HCT116 (cell line): Measurements from ENCODE around the gene CCL16. TPM values are rescaled to one million over a fixed set of nuclear protein-coding genes. Genes with fewer than 3 reads are reported as not detected.

ENCODE experiments used
- ATAC-seq: fragments of 200-7000 bp; cut with Tn5 transposase; 2 replicates; pipeline ENCODE4 v1.9.1; 2020; ENCODE audit warnings: mild to moderate bottlenecking, moderate library complexity
- BruUV-seq: library from RNA; stranded (reverse); fragments of 400-500 nt; replicated peaks from 2 replicates; lab custom pipeline; 2021; lab: Mats Ljungman, UMichigan
- CTCF ChIA-PET: fragments of 300-600 bp; sonication (Branson Sonifier 250); formaldehyde crosslinking; loops from one replicate; lab custom pipeline; 2021; ENCODE audit warnings: antibody characterized with exemption; lab: Charles Lee
- POLR2A ChIA-PET: fragments of 300-600, 350-600 bp; sonication (Branson Sonifier 250); formaldehyde crosslinking; loops from one replicate; lab custom pipeline; 2021; ENCODE audit warnings: antibody characterized with exemption; lab: Charles Lee
- RAD21 ChIA-PET, 2 experiments: fragments of 300-600 bp; sonication (Branson Sonifier 250); formaldehyde crosslinking; loops; one replicate each; lab custom pipeline; 2023; ENCODE audit warnings: low total read pairs in 2 of 2; ENCODE audit not compliant: uncharacterized antibody in 2 of 2, unreplicated experiment in 2 of 2, low non-redundant PET in 1 of 2; lab: Charles Lee
- DNase-seq: peaks from one replicate; pipeline ENCODE4 v3.0.0-alpha.2; 2010; ENCODE audit warnings: low read depth, low spot score
- H2AFZ ChIP-seq: fragments of 200-600 bp; shearing (Covaris generic), sonication (generic); 2 replicates; pipeline ENCODE4 v1.6.1; 2017; ENCODE audit warnings: low read depth, mixed run types, mixed read lengths, antibody characterized with exemption, low read length; ENCODE audit not compliant: poor library complexity, severe bottlenecking
- H3K27ac ChIP-seq: 2 replicates; pipeline ENCODE4 v1.5.1; 2012; ENCODE audit warnings: low read depth, low read length
- H3K27me3 ChIP-seq: fragments of 200-600 bp; sonication (generic); 2 replicates; pipeline ENCODE4 v1.6.1; 2016; ENCODE audit warnings: mixed run types, low read length, mixed read lengths; ENCODE audit not compliant: insufficient read depth
- H3K36me3 ChIP-seq, 2 experiments: fragments of 200-500 bp in 1 of 2; fragments of 200-600 bp in 1 of 2; sonication (Bioruptor generic) in 1 of 2; sonication (generic) in 1 of 2; 2 replicates each; pipeline versions ENCODE4 v1.5.1 to v1.6.1; 2014 to 2016; ENCODE audit warnings: low read length in 2 of 2, inconsistent platforms in 1 of 2, mixed read lengths in 1 of 2, mixed run types in 1 of 2; ENCODE audit not compliant: insufficient read depth in 2 of 2, control insufficient read depth in 1 of 2
- H3K4me1 ChIP-seq, 2 experiments: fragments of 200-600 bp in 1 of 2; sonication (generic) in 1 of 2; 2 replicates each; pipeline versions ENCODE4 v1.5.1 to v1.6.1; 2012 to 2017; ENCODE audit warnings: low read length in 2 of 2, inconsistent platforms in 1 of 2, mild to moderate bottlenecking in 1 of 2, mixed read lengths in 1 of 2, mixed run types in 1 of 2, moderate library complexity in 1 of 2; ENCODE audit not compliant: insufficient read depth in 2 of 2, control insufficient read depth in 1 of 2
- H3K4me2 ChIP-seq: fragments of 200-600 bp; sonication (generic); 2 replicates; pipeline ENCODE4 v1.6.1; 2017; ENCODE audit warnings: mixed run types, low read length, mixed read lengths
- H3K4me3 ChIP-seq, 2 experiments: fragments of 200-600 bp in 1 of 2; sonication (generic) in 1 of 2; replicated peaks in 1 of 2; 2 replicates each; pipeline ENCODE4 v1.5.1; 2011 to 2016; ENCODE audit warnings: low read length in 2 of 2, control low read depth in 1 of 2, low read depth in 1 of 2, mild to moderate bottlenecking in 1 of 2, mixed read lengths in 1 of 2, mixed run types in 1 of 2
- H3K79me2 ChIP-seq: fragments of 200-600 bp; sonication (generic); 2 replicates; pipeline ENCODE4 v1.6.1; 2017; ENCODE audit warnings: mild to moderate bottlenecking, mixed run types, low read length, moderate library complexity, mixed read lengths; ENCODE audit not compliant: insufficient read depth
- H3K9ac ChIP-seq: fragments of 200-600 bp; sonication (generic); 2 replicates; pipeline ENCODE4 v1.6.1; 2016; ENCODE audit warnings: low read length, mixed read lengths
- H3K9me2 ChIP-seq: fragments of 200-600 bp; sonication (generic), shearing (Covaris generic); 2 replicates; pipeline ENCODE4 v1.6.1; 2017; ENCODE audit warnings: mixed run types, mild to moderate bottlenecking, moderate library complexity; ENCODE audit not compliant: insufficient read depth
- H3K9me3 ChIP-seq, 2 experiments: fragments of 200-500 bp in 1 of 2; fragments of 200-600 bp in 1 of 2; sonication (Bioruptor generic) in 1 of 2; sonication (generic) in 1 of 2; 2 replicates each; pipeline ENCODE4 v1.6.1; 2014 to 2017; ENCODE audit warnings: low read length in 2 of 2, mixed read lengths in 2 of 2, inconsistent platforms in 1 of 2, low read depth in 1 of 2, mild to moderate bottlenecking in 1 of 2, mixed run types in 1 of 2, moderate library complexity in 1 of 2; ENCODE audit not compliant: control insufficient read depth in 1 of 2, insufficient read depth in 1 of 2
- H4K20me1 ChIP-seq: fragments of 200-600 bp; sonication (generic), shearing (Covaris generic); 2 replicates; pipeline ENCODE4 v1.6.1; 2017; ENCODE audit warnings: mixed run types, mild to moderate bottlenecking, moderate library complexity; ENCODE audit not compliant: insufficient read depth
- ATF3 ChIP-seq: IDR thresholded peaks from 2 replicates; pipeline ENCODE4 v1.6.1; 2012
- CTCF ChIP-seq, 3 experiments: fragments of 200-600 bp in 1 of 3; sonication (generic) in 1 of 3; IDR thresholded peaks in 2 of 3; conservative IDR thresholded peaks in 1 of 3; 2 replicates each; pipeline ENCODE4 v1.5.1; 2012 to 2017; ENCODE audit warnings: low read depth in 2 of 3, low read length in 2 of 3, antibody characterized with exemption in 1 of 3, borderline replicate concordance in 1 of 3, control low read depth in 1 of 3, mild to moderate bottlenecking in 1 of 3, mixed read lengths in 1 of 3, mixed run types in 1 of 3, moderate library complexity in 1 of 3; ENCODE audit not compliant: insufficient read depth in 1 of 3
- EGR1 ChIP-seq: IDR thresholded peaks from 2 replicates; pipeline ENCODE4 v1.6.1; 2012; ENCODE audit warnings: low read depth
- EZH2 ChIP-seq: fragments of 200-600 bp; sonication (generic); IDR thresholded peaks from 2 replicates; pipeline ENCODE4 v1.6.1; 2017; ENCODE audit warnings: antibody characterized with exemption, mixed run types
- FOSL1 ChIP-seq: IDR thresholded peaks from 2 replicates; pipeline ENCODE4 v1.6.1; 2012; ENCODE audit warnings: low read depth
- POLR2A ChIP-seq: IDR thresholded peaks from 2 replicates; pipeline ENCODE4 v1.7.0; 2011; ENCODE audit warnings: borderline replicate concordance; ENCODE audit not compliant: insufficient read depth, insufficient read length; ENCODE audit errors: extremely low read depth
- POLR2AphosphoS5 ChIP-seq: IDR thresholded peaks from 2 replicates; pipeline ENCODE4 v1.6.1; 2011; ENCODE audit warnings: mild to moderate bottlenecking, low read depth, low read length, moderate library complexity
- SIN3A ChIP-seq: IDR thresholded peaks from 2 replicates; pipeline ENCODE4 v1.6.1; 2012; ENCODE audit warnings: low read depth
- SP1 ChIP-seq: IDR thresholded peaks from 2 replicates; pipeline ENCODE4 v1.6.1; 2012; ENCODE audit warnings: low read depth
- SRF ChIP-seq: IDR thresholded peaks from 2 replicates; pipeline ENCODE4 v1.6.1; 2012; ENCODE audit warnings: low read depth
- TCF7L2 ChIP-seq: IDR thresholded peaks from 2 replicates; pipeline ENCODE4 v1.7.0; 2011; ENCODE audit warnings: borderline replicate concordance, inconsistent platforms; ENCODE audit not compliant: insufficient read depth, insufficient read length; ENCODE audit errors: extremely low read depth
- YY1 ChIP-seq: IDR thresholded peaks from 2 replicates; pipeline ENCODE4 v1.6.1; 2011; ENCODE audit warnings: low read length, low read depth, moderate library complexity, mild to moderate bottlenecking; ENCODE audit not compliant: insufficient replicate concordance; ENCODE audit errors: extremely low read depth
- ZBTB33 ChIP-seq: IDR thresholded peaks from 2 replicates; pipeline ENCODE4 v1.6.1; 2011; ENCODE audit warnings: mild to moderate bottlenecking, low read length, moderate library complexity; ENCODE audit not compliant: insufficient replicate concordance; ENCODE audit errors: extremely low read depth
- ZFX ChIP-seq: fragments of 450-650 bp; IDR thresholded peaks from 2 replicates; pipeline ENCODE4 v1.6.1; 2017
- intact Hi-C: fragments of 100-400 bp; cut with micrococcal nuclease; formaldehyde crosslinking; loops from 2 replicates; pipeline ENCODE4 v1.10.0; 2022
- total RNA-seq: library from RNA; stranded (reverse); gene quantifications from one replicate; pipeline ENCODE4 v1.2.1, GENCODE V29; 2021; ENCODE audit not compliant: unreplicated experiment

CCL16 gene
- total RNA-seq, 1 experiment from 2014 or later, result not detected

GRCh38 chr17:35973333-35974260, 7.7 kb downstream of the CCL16 start:
- Histone ChIP-seq H2AFZ (no peak overlapping the region), H3K9me2 (no peaks in the 10 kb centered on the region), H3K9ac (no peak overlapping the region), H4K20me1 (no peaks in the 10 kb centered on the region), H3K36me3 (no peaks in the 10 kb centered on the region), H3K4me1 (peaks cover 0 to 3% of the 10 kb centered on the region in 2 experiments; a peak in 1 of 4 replicates), H3K4me3 (no peak overlapping the region), H3K9me3 (no peaks in the 10 kb centered on the region), H3K27me3 (no peaks in the 10 kb centered on the region), H3K27ac (no peak overlapping the region), H3K4me2 (no peak overlapping the region), H3K79me2 (no peaks in the 10 kb centered on the region)
- no TSS peak for BruUV-seq
- TF ChIP-seq YY1 (no peak), POLR2AphosphoS5 (no peak), SP1 (no peak), SRF (no peak), FOSL1 (no peak), ZFX (no peak), ATF3 (no peak), TCF7L2 (no peak), POLR2A (no peak), SIN3A (no peak), CTCF (IDR thresholded peaks at IDR 0.05 in 2 of 3, conservative IDR thresholded peaks at IDR 0.05 in 1 of 3; ENCODE audit: borderline replicate concordance in 1 of 3, insufficient read depth in 1 of 3, low read depth in 2 of 3, low read length in 2 of 3) (no peak), EGR1 (no peak), ZBTB33 (no peak), EZH2 (no peak)
- intact Hi-C loops, result no loop called here
- ChIA-PET RAD21 (interaction anchor here in 1 of 2 experiments (0.9 kb wide), 1 partner anchor 175 kb away, joined by 3 read pairs; no protein-coding TSS in a partner anchor), CTCF (interaction anchor here (0.9 to 1.5 kb wide), 3 partner anchors 99 to 526 kb away, joined by 3 to 7 read pairs (median 5); no protein-coding TSS in a partner anchor), POLR2A (no interaction called here)
- DNase-seq (no peak), ATAC-seq (no peak)
